ENCODE measurements around the gene PNLIPRP2.

DNA sequence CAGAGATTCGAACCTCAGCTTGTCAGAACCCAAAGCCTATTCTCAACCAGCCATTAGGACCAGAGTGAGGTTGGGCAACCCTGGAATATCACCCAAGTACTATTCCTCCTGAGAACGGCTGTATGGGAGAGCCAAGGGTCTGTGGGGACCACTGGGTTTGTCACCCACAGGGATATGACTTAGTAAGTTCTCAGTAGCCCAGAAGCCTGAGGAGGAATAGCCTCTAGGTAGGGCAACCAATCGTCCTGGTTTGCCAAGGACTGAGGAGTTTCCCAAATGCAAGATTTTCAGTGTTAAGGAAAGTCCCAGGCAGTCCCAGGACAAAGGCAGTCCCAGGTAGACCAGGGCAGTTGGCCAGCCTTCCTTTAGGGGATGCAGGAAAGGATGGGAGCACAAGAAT, 46.7 kb downstream of the PNLIPRP2 start:
- no peak for TF ChIP-seq CTCF (IDR thresholded peaks at IDR 0.05; ENCODE audit: insufficient read depth, low read length)
- TF ChIP-seq, protein P1, sequence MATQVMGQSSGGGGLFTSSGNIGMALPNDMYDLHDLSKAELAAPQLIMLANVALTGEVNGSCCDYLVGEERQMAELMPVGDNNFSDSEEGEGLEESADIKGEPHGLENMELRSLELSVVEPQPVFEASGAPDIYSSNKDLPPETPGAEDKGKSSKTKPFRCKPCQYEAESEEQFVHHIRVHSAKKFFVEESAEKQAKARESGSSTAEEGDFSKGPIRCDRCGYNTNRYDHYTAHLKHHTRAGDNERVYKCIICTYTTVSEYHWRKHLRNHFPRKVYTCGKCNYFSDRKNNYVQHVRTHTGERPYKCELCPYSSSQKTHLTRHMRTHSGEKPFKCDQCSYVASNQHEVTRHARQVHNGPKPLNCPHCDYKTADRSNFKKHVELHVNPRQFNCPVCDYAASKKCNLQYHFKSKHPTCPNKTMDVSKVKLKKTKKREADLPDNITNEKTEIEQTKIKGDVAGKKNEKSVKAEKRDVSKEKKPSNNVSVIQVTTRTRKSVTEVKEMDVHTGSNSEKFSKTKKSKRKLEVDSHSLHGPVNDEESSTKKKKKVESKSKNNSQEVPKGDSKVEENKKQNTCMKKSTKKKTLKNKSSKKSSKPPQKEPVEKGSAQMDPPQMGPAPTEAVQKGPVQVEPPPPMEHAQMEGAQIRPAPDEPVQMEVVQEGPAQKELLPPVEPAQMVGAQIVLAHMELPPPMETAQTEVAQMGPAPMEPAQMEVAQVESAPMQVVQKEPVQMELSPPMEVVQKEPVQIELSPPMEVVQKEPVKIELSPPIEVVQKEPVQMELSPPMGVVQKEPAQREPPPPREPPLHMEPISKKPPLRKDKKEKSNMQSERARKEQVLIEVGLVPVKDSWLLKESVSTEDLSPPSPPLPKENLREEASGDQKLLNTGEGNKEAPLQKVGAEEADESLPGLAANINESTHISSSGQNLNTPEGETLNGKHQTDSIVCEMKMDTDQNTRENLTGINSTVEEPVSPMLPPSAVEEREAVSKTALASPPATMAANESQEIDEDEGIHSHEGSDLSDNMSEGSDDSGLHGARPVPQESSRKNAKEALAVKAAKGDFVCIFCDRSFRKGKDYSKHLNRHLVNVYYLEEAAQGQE (IDR thresholded peaks at IDR 0.05; ENCODE audit: insufficient replicate concordance, low read depth) = no peak
- TF ChIP-seq POLR2AphosphoS5 (IDR thresholded peaks at IDR 0.05; ENCODE audit: low read depth) = no peak

Measured in HL-60 (cell line).